OCI-LY7 (cell line): ENCODE data around the gene PSMG2.

ENCODE experiments used
- CTCF ChIP-seq: fragments of 200-600 bp; sonication (generic); conservative IDR thresholded peaks from 2 replicates; pipeline ENCODE4 v1.5.1; 2014; ENCODE audit warnings: mild to moderate bottlenecking, antibody characterized with exemption, low read length, moderate library complexity, mixed read lengths
- EZH2phosphoT487 ChIP-seq: fragments of 200-600 bp; sonication (generic); IDR thresholded peaks from 2 replicates; pipeline ENCODE4 v1.6.1; 2018; ENCODE audit warnings: low read depth, borderline replicate concordance, mild to moderate bottlenecking, mixed run types, antibody characterized with exemption, low read length, moderate library complexity, mixed read lengths

GRCh38 chr18:12767580-12768155 is 64.8 kb downstream of the PSMG2 start:
- no peak for TF ChIP-seq CTCF
- TF ChIP-seq EZH2phosphoT487, result no peak
